GM19455 (cell line): ENCODE measurements around the gene ZSCAN20.

Experiments used
- ATAC-seq: cut with Tn5 transposase; IDR thresholded peaks from one replicate; pipeline ENCODE4 v1.9.1; 2021; ENCODE audit not compliant: unreplicated experiment

Gene ZSCAN20

DNA sequence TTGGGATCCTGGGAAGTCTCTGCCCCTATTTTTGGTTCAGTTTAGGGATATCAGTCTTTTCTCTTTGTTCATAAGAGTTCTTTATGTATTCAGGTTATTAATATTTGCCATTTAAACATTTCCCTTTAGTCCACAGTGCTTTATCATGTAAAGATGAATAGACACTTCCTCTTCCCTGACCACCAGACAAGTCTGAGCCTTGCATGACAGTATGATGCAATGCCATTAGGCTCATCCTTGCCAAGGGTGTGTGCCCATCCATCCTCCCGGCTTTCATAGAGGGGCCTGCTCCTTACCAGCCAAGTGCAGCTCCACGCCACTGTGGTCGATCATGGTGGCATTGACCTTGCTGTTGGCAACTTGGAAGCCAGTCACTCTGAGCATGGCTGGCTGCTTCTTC, 52.1 kb downstream of the ZSCAN20 start:
- no peak for ATAC-seq

GRCh38 chr1:33527934-33528333, 55.5 kb downstream of the ZSCAN20 start:
- no peak for ATAC-seq

GRCh38 chr1:33529957-33530356, 57.5 kb downstream of the ZSCAN20 start:
- no peak for ATAC-seq

- ATAC-seq = no peak
Measured at GRCh38 chr1:33532250-33532649, 59.8 kb downstream of the ZSCAN20 start.

DNA sequence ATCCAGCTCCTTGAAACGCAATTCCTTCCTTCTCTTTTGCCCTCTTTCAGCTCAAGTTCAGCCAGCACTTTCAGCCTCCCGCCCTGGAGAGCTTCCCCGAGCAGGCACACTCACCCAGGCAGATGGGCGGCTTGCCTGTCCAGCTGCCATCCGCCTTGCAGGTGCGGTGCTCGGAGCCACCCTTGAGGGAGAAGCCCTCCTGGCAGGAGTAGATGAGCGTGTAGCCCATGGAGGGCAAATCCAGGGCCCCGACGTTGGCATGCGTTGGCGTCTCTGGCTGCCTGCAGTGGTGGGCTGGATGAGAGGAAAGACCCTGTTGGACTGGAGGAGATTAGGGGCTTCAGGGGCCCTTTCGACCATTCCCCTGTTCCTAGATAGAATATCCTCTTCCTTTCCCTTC, 60.5 kb downstream of the ZSCAN20 start:
- no peak for ATAC-seq

- no peak for ATAC-seq
Measured at GRCh38 chr1:33535334-33535733, 62.9 kb downstream of the ZSCAN20 start.

DNA sequence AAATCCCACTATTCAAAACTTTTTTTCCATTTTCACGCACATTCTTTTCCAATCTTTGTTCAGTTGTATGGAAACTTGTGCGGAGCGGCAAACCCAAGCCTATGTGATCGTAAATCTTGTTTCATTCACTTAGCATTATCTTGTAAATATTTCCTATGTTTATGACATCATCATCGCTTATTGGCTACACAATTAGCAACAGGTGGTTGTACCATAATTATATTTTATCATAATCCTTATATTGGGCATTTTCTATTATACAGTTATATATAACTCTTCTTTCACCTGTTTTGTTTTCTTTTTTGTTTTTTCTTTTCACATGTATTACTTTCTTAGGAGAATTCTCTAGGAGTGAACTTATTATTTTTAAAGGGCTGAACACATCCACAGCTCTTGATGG, 65.4 kb downstream of the ZSCAN20 start:
- ATAC-seq = no peak

GRCh38 chr1:33541966-33542365, 69.5 kb downstream of the ZSCAN20 start:
- no peak for ATAC-seq
